Muscle of back (tissue), 11 donors: ENCODE data around the gene TMEM89. TPM values are rescaled to one million over a fixed set of nuclear protein-coding genes. Genes with fewer than 3 reads are reported as not detected.

Source experiments
- DNase-seq, 3 donors: peaks; one replicate each; pipeline versions ENCODE4 v3.0.0 to v3.0.0-alpha.2; 2013
- polyA plus RNA-seq, 10 donors: library from polyadenylated mRNA; unstranded; fragments of 120-200 nt; gene quantifications; one replicate each; pipeline ENCODE4 v1.2.1, GENCODE V29; 2013; ENCODE audit not compliant: insufficient read length in 10 of 10

The TMEM89 gene
- polyA plus RNA-seq, 10 donors, result not detected

GRCh38 chr3:48644898-48645760 is 23.6 kb upstream of the TMEM89 start:
- DNase-seq, result no peak

- DNase-seq, result no peak
These were observed 21.0 kb upstream of the TMEM89 start for GRCh38 chr3:48642605-48643004.

- DNase-seq, result no peak
These were observed 19.8 kb upstream of the TMEM89 start for GRCh38 chr3:48641396-48641795.

- DNase-seq, result no peak
These were observed 18.5 kb upstream of the TMEM89 start for GRCh38 chr3:48639944-48640606.

- DNase-seq, result no peak
These were observed 15.7 kb upstream of the TMEM89 start for GRCh38 chr3:48637305-48637704.

- DNase-seq, result peak in 2 of 3 donors; percentile 17 to 52
These were observed 14.6 kb upstream of the TMEM89 start for GRCh38 chr3:48636149-48636655.

- peak; percentile 95 to 99 (median 98) for DNase-seq
These were observed 13.9 kb upstream of the TMEM89 start, which contains the start of gene SLC26A6 for GRCh38 chr3:48635222-48636021. TSS of gene SLC26A6 (minus strand) at chr3:48635461. CDS start at chr3:48635393, 68 bp downstream.

- peak; percentile 23 to 68 (median 24) for DNase-seq
These were observed 13.2 kb upstream of the TMEM89 start for GRCh38 chr3:48634661-48635221.

GRCh38 chr3:48633743-48634142 is 12.2 kb upstream of the TMEM89 start:
- DNase-seq, result no peak

GRCh38 chr3:48633256-48633655 is 11.7 kb upstream of the TMEM89 start:
- DNase-seq, result no peak

GRCh38 chr3:48631516-48632448 is 10.2 kb upstream of the TMEM89 start:
- no peak for DNase-seq

- no peak for DNase-seq
These were observed 9.3 kb upstream of the TMEM89 start for GRCh38 chr3:48630833-48631232.

GRCh38 chr3:48630407-48630806 is 8.8 kb upstream of the TMEM89 start:
- DNase-seq, result no peak

GRCh38 chr3:48629894-48630293 is 8.3 kb upstream of the TMEM89 start:
- DNase-seq, result no peak

- DNase-seq, result no peak
These were observed 6.9 kb upstream of the TMEM89 start for GRCh38 chr3:48628277-48629017.

GRCh38 chr3:48625600-48625999 is 4.0 kb upstream of the TMEM89 start:
- no peak for DNase-seq

- no peak for DNase-seq
These were observed 3.2 kb upstream of the TMEM89 start for GRCh38 chr3:48624767-48625166.

- DNase-seq, result no peak
These were observed 2.4 kb upstream of the TMEM89 start for GRCh38 chr3:48623851-48624547.
